SK-N-SH treated with all-trans-retinoic acid at 6 μM for 48 hours (cell line): ENCODE measurements around the gene BMP6.

Experiments used
- RARB ChIP-seq: fragments of 250-450 bp; sonication (Bioruptor Pico); IDR thresholded peaks from 2 replicates; pipeline ENCODE4 v1.8.0; 2021; ENCODE audit warnings: mild to moderate bottlenecking, moderate library complexity
- ZFP30 ChIP-seq: fragments of 450-650 bp; formaldehyde crosslinking; IDR thresholded peaks from 2 replicates; pipeline ENCODE4 v1.5.0; 2022; ENCODE audit warnings: mild to moderate bottlenecking, moderate library complexity
- TF ChIP-seq, protein P1 (sequence below): fragments of 250-450 bp; sonication (Bioruptor Pico); IDR thresholded peaks from 2 replicates; pipeline ENCODE4 v1.8.0; 2020; ENCODE audit warnings: mild to moderate bottlenecking, moderate library complexity, borderline replicate concordance

DNA sequence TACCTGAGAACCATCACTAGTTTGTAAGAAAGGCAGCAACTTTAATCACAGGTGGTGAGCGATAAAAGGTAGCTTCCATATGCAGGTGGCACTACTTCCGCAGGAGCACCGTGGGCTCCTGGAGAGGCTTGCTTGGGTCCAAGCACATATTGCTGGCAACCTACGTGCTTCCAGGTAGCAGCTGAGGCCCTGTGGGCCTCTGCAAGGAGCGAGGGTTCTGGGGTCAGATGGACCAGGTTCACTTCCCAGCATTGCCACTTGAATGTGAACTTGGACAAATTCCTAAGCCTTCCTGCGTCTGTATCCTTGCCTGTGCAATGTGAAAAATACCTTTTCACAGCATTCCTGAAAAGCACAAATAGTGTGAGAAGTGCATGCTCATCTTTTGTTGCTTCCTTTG lies 153.7 kb downstream of the BMP6 start:
- TF ChIP-seq RARB (CRISPR knock-in tag) (no peak), ZFP30 (CRISPR knock-in tag) (no peak)
- TF ChIP-seq, protein P1, sequence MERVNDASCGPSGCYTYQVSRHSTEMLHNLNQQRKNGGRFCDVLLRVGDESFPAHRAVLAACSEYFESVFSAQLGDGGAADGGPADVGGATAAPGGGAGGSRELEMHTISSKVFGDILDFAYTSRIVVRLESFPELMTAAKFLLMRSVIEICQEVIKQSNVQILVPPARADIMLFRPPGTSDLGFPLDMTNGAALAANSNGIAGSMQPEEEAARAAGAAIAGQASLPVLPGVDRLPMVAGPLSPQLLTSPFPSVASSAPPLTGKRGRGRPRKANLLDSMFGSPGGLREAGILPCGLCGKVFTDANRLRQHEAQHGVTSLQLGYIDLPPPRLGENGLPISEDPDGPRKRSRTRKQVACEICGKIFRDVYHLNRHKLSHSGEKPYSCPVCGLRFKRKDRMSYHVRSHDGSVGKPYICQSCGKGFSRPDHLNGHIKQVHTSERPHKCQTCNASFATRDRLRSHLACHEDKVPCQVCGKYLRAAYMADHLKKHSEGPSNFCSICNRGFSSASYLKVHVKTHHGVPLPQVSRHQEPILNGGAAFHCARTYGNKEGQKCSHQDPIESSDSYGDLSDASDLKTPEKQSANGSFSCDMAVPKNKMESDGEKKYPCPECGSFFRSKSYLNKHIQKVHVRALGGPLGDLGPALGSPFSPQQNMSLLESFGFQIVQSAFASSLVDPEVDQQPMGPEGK = no peak
